Breast epithelium (tissue), 4 donors: ENCODE data around the gene TMEM163. TPM values are rescaled to one million over a fixed set of nuclear protein-coding genes. Genes with fewer than 3 reads are reported as not detected.

Source experiments
- DNase-seq, 2 donors: peaks; one replicate each; pipeline ENCODE4 v3.0.0-alpha.2; 2019; ENCODE audit warnings: low spot score in 2 of 2
- H3K27ac ChIP-seq, 2 donors: fragments of 200-600 bp; sonication (generic) in 1 of 2; one replicate each; pipeline ENCODE4 v1.5.1; 2016 to 2019; ENCODE audit warnings: mild to moderate bottlenecking in 1 of 2
- H3K27me3 ChIP-seq, 2 donors: fragments of 200-600 bp; sonication (generic) in 1 of 2; one replicate each; pipeline versions ENCODE4 v1.5.1 to v1.6.0; 2017 to 2019; ENCODE audit warnings: control low read depth in 1 of 2, mild to moderate bottlenecking in 1 of 2
- H3K36me3 ChIP-seq: fragments of 200-600 bp; one replicate; pipeline ENCODE4 v1.5.1; 2019
- H3K4me1 ChIP-seq, 2 donors: fragments of 200-600 bp; sonication (generic); one replicate each; pipeline ENCODE4 v1.5.1; 2016 to 2019; ENCODE audit warnings: control low read depth in 1 of 2
- H3K4me3 ChIP-seq, 3 donors: fragments of 200-600 bp; sonication (generic); 1 replicate in 2 of 3; 2 replicates in 1 of 3; pipeline ENCODE4 v1.5.1; 2016 to 2019; ENCODE audit warnings: mild to moderate bottlenecking in 3 of 3, moderate library complexity in 2 of 3
- H3K9me3 ChIP-seq, 2 donors: fragments of 200-600 bp; sonication (generic) in 1 of 2; one replicate each; pipeline ENCODE4 v1.5.1; 2016 to 2019; ENCODE audit warnings: control low read depth in 1 of 2
- POLR2A ChIP-seq: fragments of 450-650 bp; IDR thresholded peaks from one replicate; pipeline ENCODE4 v1.6.1; 2016; ENCODE audit warnings: antibody characterized with exemption, mild to moderate bottlenecking, moderate library complexity
- POLR2AphosphoS5 ChIP-seq, 3 donors: sonication (generic); formaldehyde crosslinking; IDR thresholded peaks; one replicate each; pipeline ENCODE4 v1.6.1; 2017; ENCODE audit warnings: antibody characterized with exemption in 3 of 3
- intact Hi-C: fragments of 100-400 bp; cut with DNase I; formaldehyde crosslinking; loops from one replicate; pipeline ENCODE4 v1.15.1; 2023; ENCODE audit warnings: low total_unique reads
- total RNA-seq, 3 donors: library from RNA; depleted of rRNA; stranded (reverse); fragments of >200 nt; gene quantifications; one replicate each; pipeline ENCODE4 v1.1.0, GENCODE V29; 2016
- TF ChIP-seq, protein P1 (sequence below), 3 donors: fragments of 450-650 bp; IDR thresholded peaks; one replicate each; pipeline ENCODE4 v1.5.1; 2016 to 2017; ENCODE audit warnings: antibody characterized with exemption in 3 of 3, mild to moderate bottlenecking in 3 of 3, moderate library complexity in 3 of 3

Gene TMEM163
- total RNA-seq, 3 donors from 2014 or later = 0.32 to 1.5 (median 0.66) TPM

DNA sequence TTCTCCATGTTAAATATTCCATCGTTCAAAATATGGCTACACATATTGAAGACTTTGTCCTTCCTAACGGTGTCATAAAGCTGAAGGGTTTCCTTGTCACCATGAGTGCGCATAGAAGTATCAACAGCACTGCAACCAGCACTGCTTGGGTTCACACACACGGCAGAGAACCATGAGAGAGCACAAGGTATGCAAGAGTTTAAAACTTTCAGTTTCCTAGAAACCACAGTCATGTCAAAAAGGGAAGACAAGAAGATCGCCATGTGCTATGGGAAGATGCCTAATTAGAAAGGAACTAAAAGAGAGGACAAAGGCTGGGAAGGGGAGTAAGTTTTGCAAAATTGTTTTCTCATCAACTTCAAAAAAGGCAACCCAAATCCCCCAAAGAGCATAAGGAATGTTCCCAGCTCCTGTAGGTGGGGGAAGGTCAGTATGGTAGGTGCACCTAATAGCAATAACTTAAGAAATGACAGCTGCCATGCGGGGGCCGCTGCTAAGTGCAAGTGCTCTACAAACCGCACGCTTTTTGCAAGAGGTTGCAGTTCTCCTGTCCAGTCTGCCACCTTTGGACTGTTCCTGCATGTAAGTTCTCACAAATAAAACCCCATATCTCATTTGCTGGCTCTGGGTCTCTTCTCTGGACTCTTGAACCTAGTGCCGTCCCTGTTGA lies 136.8 kb downstream of the TMEM163 start:
- TF ChIP-seq POLR2AphosphoS5 (IDR thresholded peaks at IDR 0.05) (no peak), POLR2A (no peak)
- no peak overlapping the region for H3K27ac ChIP-seq
- intact Hi-C loops = loop anchor here (2.0 kb wide), 1 partner anchor 59 kb away; no protein-coding TSS in a partner anchor
- no peak overlapping the region for H3K4me3 ChIP-seq
- H3K27me3 ChIP-seq = no peaks in the 10 kb centered on the region
- DNase-seq = no peak
- no peaks in the 10 kb centered on the region for H3K9me3 ChIP-seq
- no peaks in the 10 kb centered on the region for H3K4me1 ChIP-seq
- no peaks in the 10 kb centered on the region for H3K36me3 ChIP-seq

DNA sequence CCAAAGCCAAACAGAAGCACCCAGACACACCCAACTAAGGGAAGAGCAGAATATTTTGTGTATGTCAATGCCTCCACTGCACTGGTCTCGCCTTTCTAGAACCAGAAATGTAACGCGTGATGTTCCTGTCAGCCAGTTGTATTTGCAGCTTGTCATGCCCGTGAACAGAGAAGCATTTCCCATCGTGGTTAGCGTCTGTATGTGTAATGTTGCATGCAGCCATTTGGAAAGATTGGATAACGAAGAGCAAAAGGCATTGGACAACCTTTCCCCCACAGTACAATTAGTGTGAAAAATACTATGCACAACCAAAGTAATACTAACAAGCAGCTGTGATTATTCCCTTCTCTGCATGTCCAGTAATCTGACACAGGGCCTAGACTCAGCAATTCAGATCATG lies 140.5 kb downstream of the TMEM163 start:
- Histone ChIP-seq H3K27me3 (no peaks in the 10 kb centered on the region), H3K9me3 (no peaks in the 10 kb centered on the region), H3K4me1 (no peaks in the 10 kb centered on the region), H3K4me3 (no peak overlapping the region), H3K27ac (no peak overlapping the region), H3K36me3 (no peaks in the 10 kb centered on the region)
- DNase-seq = no peak
- TF ChIP-seq POLR2AphosphoS5 (IDR thresholded peaks at IDR 0.05) (no peak), POLR2A (no peak)
- TF ChIP-seq, protein P1, sequence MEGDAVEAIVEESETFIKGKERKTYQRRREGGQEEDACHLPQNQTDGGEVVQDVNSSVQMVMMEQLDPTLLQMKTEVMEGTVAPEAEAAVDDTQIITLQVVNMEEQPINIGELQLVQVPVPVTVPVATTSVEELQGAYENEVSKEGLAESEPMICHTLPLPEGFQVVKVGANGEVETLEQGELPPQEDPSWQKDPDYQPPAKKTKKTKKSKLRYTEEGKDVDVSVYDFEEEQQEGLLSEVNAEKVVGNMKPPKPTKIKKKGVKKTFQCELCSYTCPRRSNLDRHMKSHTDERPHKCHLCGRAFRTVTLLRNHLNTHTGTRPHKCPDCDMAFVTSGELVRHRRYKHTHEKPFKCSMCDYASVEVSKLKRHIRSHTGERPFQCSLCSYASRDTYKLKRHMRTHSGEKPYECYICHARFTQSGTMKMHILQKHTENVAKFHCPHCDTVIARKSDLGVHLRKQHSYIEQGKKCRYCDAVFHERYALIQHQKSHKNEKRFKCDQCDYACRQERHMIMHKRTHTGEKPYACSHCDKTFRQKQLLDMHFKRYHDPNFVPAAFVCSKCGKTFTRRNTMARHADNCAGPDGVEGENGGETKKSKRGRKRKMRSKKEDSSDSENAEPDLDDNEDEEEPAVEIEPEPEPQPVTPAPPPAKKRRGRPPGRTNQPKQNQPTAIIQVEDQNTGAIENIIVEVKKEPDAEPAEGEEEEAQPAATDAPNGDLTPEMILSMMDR (IDR thresholded peaks at IDR 0.05) = no peak
- intact Hi-C loops = no loop called here

DNA sequence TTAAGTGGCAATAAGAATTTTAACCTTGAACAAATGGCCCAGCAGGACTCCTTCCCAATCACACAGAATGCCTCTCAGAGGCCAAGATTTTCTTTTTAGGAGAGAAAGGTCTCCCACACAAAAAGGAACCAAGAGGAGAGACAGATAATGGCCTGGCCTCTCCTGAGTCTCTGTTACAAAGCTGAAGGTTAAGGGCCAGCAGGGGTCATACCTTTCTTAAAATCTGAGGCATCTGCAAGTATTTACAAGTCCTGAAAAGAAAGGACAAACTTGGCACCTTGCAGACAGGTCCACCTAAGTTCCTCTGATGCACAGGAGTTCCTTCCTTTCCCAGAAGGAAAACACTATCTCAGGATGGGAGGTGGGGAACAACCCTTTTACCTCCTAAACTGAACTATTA lies 142.3 kb downstream of the TMEM163 start:
- Histone ChIP-seq H3K36me3 (no peaks in the 10 kb centered on the region), H3K9me3 (no peaks in the 10 kb centered on the region), H3K27ac (no peak overlapping the region), H3K27me3 (no peaks in the 10 kb centered on the region), H3K4me3 (no peak overlapping the region), H3K4me1 (no peaks in the 10 kb centered on the region)
- intact Hi-C loops = no loop called here
- DNase-seq = no peak
- TF ChIP-seq, protein P1 (IDR thresholded peaks at IDR 0.05) = no peak
- TF ChIP-seq POLR2A (no peak), POLR2AphosphoS5 (IDR thresholded peaks at IDR 0.05) (no peak)

DNA sequence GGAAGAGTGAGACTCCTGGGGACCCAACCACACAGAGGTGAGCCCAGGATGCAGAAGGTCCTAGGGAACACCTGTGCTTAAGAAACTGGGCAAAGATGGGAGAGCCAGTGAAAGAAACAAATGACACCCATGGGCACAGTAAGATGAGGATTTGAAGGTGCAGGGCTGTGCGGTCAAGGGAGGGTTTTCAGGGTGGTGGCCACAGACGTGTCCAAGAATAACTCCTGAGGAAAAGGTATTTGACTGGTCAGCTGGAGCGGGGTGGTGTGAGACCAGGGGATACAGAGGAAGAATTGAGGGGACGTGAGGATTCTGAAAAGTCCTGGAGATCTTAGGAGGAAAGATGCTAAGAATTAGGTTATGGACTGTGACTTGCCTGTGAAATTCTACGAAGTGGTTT lies 142.9 kb downstream of the TMEM163 start:
- intact Hi-C loops = no loop called here
- Histone ChIP-seq H3K4me1 (no peaks in the 10 kb centered on the region), H3K9me3 (no peaks in the 10 kb centered on the region), H3K27me3 (no peaks in the 10 kb centered on the region), H3K36me3 (no peaks in the 10 kb centered on the region), H3K27ac (no peak overlapping the region), H3K4me3 (no peak overlapping the region)
- no peak for DNase-seq
- no peak for TF ChIP-seq POLR2AphosphoS5 (IDR thresholded peaks at IDR 0.05)
- TF ChIP-seq, protein P1 (IDR thresholded peaks at IDR 0.05) = no peak
- no peak for TF ChIP-seq POLR2A

DNA sequence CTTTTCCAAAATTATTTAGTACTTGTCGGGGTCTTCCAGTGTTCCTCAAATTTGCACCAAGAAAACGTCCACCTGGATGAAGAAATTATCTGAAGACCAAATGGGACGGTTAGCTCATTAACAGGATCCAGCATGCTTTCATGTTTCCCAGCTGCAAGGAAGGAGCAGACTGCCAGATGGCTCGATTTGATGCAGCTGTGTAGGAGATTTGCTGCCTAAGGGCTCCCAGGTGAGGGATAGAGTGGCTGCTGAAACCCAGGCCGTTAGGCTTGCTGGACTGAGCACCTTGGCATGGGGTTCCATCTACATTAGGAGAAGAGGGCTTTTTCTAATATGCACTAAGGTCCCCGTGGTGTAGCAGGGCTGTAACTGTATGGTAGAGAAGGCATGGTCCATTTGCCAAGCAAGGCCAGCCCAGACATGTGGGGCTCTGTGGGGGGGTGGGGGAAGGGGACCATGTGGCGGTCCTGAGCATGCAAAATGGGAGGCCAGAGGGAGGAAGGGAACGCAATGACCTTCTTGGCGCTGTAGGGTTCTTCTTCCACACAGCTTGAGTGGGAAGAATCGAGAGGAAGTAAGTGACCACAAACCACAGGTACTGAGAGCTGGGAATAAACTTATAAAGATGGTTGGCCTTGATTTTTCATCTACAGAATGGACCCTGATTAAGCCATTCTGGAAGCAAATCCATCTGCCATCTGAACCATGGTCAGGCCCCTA lies 144.0 kb downstream of the TMEM163 start:
- TF ChIP-seq POLR2AphosphoS5 (IDR thresholded peaks at IDR 0.05) = no peak
- no peaks in the 10 kb centered on the region for H3K36me3 ChIP-seq
- H3K9me3 ChIP-seq = no peaks in the 10 kb centered on the region
- H3K4me1 ChIP-seq = no peaks in the 10 kb centered on the region
- no peak for DNase-seq
- H3K27ac ChIP-seq = no peak overlapping the region
- intact Hi-C loops = no loop called here
- no peak overlapping the region for H3K4me3 ChIP-seq
- no peaks in the 10 kb centered on the region for H3K27me3 ChIP-seq

DNA sequence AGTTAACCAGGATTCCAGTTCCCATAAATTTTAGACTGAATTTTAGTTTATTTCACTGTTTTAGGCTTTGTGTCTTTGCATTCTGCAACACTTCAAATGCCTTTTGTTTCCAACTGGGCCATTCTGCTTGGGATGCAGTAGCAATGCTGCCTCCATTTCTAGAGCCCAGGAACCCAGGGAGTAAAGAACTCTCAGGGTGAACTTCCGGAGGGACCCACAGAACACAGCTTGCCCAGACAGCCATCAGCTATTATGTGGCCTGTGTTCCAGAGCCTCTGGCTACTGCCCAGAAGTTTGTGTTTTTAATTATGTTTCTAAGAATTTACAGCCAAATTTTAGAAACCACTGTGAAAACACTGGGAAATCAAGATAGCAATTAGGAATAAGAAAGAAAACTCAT lies 145.1 kb downstream of the TMEM163 start:
- DNase-seq = no peak
- Histone ChIP-seq H3K4me3 (no peak overlapping the region), H3K27me3 (no peaks in the 10 kb centered on the region), H3K9me3 (no peaks in the 10 kb centered on the region), H3K36me3 (no peaks in the 10 kb centered on the region), H3K4me1 (no peaks in the 10 kb centered on the region), H3K27ac (no peak overlapping the region)
- TF ChIP-seq, protein P1 (IDR thresholded peaks at IDR 0.05) = no peak
- TF ChIP-seq POLR2AphosphoS5 (IDR thresholded peaks at IDR 0.05) (no peak), POLR2A (no peak)
- intact Hi-C loops = no loop called here
